ENCODE data around the gene GJA3. TPM values are rescaled to one million over a fixed set of nuclear protein-coding genes. Genes with fewer than 3 reads are reported as not detected.
A peak's percentile ranks its signal among the peaks of the same experiment; 100 is the strongest.

GJA3 gene
- total and polyA plus RNA-seq, 12 donors, result 4.0 to 30.1 (median 18.3) TPM

- no peaks in the 10 kb centered on the region for H3K36me3 ChIP-seq
- intact Hi-C loops (cut with DNase I), result no loop called here
- peaks cover 0 to 59% (median 33%) of the 10 kb centered on the region in 7 donors for H3K27me3 ChIP-seq
- no peaks in the 10 kb centered on the region for H3K9me3 ChIP-seq
- H3K4me3 ChIP-seq, result no peak overlapping the region
- ATAC-seq (no peak), DNase-seq (no peak)
- 84 to 87% methylated on average over 8 of the region's 8 CpGs for WGBS, 2 donors
- peaks cover 0 to 29% (median 9%) of the 10 kb centered on the region in 9 donors for H3K4me1 ChIP-seq
- TF ChIP-seq, protein P1, sequence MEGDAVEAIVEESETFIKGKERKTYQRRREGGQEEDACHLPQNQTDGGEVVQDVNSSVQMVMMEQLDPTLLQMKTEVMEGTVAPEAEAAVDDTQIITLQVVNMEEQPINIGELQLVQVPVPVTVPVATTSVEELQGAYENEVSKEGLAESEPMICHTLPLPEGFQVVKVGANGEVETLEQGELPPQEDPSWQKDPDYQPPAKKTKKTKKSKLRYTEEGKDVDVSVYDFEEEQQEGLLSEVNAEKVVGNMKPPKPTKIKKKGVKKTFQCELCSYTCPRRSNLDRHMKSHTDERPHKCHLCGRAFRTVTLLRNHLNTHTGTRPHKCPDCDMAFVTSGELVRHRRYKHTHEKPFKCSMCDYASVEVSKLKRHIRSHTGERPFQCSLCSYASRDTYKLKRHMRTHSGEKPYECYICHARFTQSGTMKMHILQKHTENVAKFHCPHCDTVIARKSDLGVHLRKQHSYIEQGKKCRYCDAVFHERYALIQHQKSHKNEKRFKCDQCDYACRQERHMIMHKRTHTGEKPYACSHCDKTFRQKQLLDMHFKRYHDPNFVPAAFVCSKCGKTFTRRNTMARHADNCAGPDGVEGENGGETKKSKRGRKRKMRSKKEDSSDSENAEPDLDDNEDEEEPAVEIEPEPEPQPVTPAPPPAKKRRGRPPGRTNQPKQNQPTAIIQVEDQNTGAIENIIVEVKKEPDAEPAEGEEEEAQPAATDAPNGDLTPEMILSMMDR (IDR thresholded peaks at IDR 0.05), result no peak
- H3K27ac ChIP-seq, result no peak overlapping the region
These were observed 26.1 kb downstream of the GJA3 start for GRCh38 chr13:20134732-20135131.

DNA sequence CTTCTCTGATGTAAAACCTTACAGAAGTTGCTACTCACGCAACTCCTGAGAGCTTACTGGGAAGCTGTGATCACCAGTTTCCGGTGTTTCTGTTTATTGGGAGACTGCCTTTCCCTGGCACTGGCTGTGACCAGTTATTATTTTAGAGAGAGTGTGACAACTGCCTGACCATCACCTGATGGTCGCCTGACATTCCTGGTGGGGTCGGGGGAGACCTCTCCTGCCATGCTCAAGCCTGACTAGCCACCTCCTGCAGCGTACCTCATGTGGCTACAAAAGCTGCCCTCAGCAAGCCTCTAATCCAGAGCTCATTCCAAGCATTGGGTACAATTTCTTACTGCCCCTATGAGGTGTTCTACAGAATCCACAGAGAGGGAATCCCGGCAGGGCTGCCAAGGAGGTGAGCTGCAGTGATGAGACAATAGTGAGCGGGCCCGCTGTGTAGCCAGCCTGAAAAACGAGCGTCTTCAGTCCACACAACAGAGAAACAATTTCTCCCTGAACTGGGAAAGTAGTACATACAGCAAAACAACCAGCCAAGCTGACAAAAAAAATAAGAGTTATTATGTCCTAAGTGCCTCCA lies 28.7 kb downstream of the GJA3 start:
- H3K9me3 ChIP-seq, result no peaks in the 10 kb centered on the region
- intact Hi-C loops (cut with DNase I), result no loop called here
- 76 to 82% methylated on average over 10 of the region's 10 CpGs for WGBS, 2 donors
- no peak overlapping the region for H3K27ac ChIP-seq
- TF ChIP-seq, protein P1 (IDR thresholded peaks at IDR 0.05), result no peak
- ATAC-seq (no peak), DNase-seq (no peak)
- peaks cover 0 to 34% (median 16%) of the 10 kb centered on the region in 9 donors for H3K4me1 ChIP-seq
- no peak overlapping the region for H3K4me3 ChIP-seq
- peaks cover 0 to 64% (median 43%) of the 10 kb centered on the region in 7 donors for H3K27me3 ChIP-seq
- H3K36me3 ChIP-seq, result no peaks in the 10 kb centered on the region

GRCh38 chr13:20131057-20131832 lies 29.6 kb downstream of the GJA3 start:
- H3K36me3 ChIP-seq, result no peaks in the 10 kb centered on the region
- no peak overlapping the region for H3K4me3 ChIP-seq
- peaks cover 0 to 55% (median 36%) of the 10 kb centered on the region in 7 donors for H3K27me3 ChIP-seq
- ATAC-seq (peak in 1 of 8 donors; percentile 6), DNase-seq (no peak)
- 52 to 66% methylated on average over 11 of the region's 11 CpGs for WGBS, 2 donors
- no peak overlapping the region for H3K27ac ChIP-seq
- no peaks in the 10 kb centered on the region for H3K9me3 ChIP-seq
- intact Hi-C loops (cut with DNase I), result loop anchor here in 1 of 10 donors (2.0 kb wide), 1 partner anchor 46 kb away; no protein-coding TSS in a partner anchor
- TF ChIP-seq, protein P1 (IDR thresholded peaks at IDR 0.05), result no peak
- H3K4me1 ChIP-seq, result peaks cover 0 to 35% (median 21%) of the 10 kb centered on the region in 9 donors

GRCh38 chr13:20130652-20131051 lies 30.2 kb downstream of the GJA3 start:
- Histone ChIP-seq H3K27me3 (peaks cover 0 to 50% (median 30%) of the 10 kb centered on the region in 7 donors), H3K4me3 (no peak overlapping the region), H3K27ac (no peak overlapping the region), H3K9me3 (no peaks in the 10 kb centered on the region), H3K4me1 (peaks cover 5 to 41% (median 27%) of the 10 kb centered on the region in 9 donors), H3K36me3 (no peaks in the 10 kb centered on the region)
- no peak for ATAC-seq
- DNase-seq, result no peak
- TF ChIP-seq, protein P1 (IDR thresholded peaks at IDR 0.05), result no peak
- intact Hi-C loops (cut with DNase I), result loop anchor here in 1 of 10 donors (2.0 kb wide), 1 partner anchor 46 kb away; no protein-coding TSS in a partner anchor
- 70 to 100% methylated on average over 2 of the region's 2 CpGs for WGBS, 2 donors
